Measurements from ENCODE around the gene TMEM87B. TPM values are rescaled to one million over a fixed set of nuclear protein-coding genes. Genes with fewer than 3 reads are reported as not detected.
A peak's percentile ranks its signal among the peaks of the same experiment; 100 is the strongest.
"Not testable (repeated sequence)": the region's sequence is repeated elsewhere in the genome, so short reads cannot be mapped to it uniquely, and the experiment has no call there.

TMEM87B gene
- total RNA-seq, 8 experiments from 2014 or later = 7.8 to 18.6 (median 15.5) TPM

GRCh38 chr2:112139661-112140204 is 84.7 kb downstream of the TMEM87B start:
- in situ Hi-C loops (cut with MboI; ENCODE audit: low pct_unique_long_range_greater_than_20kb in 2 of 9, low sequenced_read_pairs in 9 of 9, unreplicated experiment in 9 of 9); ATAC-seq (replicated peaks in 6 of 8); H3K27ac ChIP-seq; H3K4me1 ChIP-seq (replicated peaks in 1 of 2): not testable (repeated sequence)
- H3K4me3 ChIP-seq = peak overlapping the region in 4 of 5 donors; percentile 28 to 45 (median 36)
- no CpG with 5 or more reads among the region's 38 CpGs for WGBS, 10 experiments

- peak overlapping the region; percentile 22 to 45 (median 28) for H3K4me3 ChIP-seq
- ATAC-seq (replicated peaks in 6 of 8) = peak in 4 of 8 experiments; percentile 21 to 63 (median 60)
- peak overlapping the region; percentile 17 to 43 for H3K27ac ChIP-seq
- H3K4me1 ChIP-seq (replicated peaks in 1 of 2) = peaks cover 4 to 6% of the 10 kb centered on the region in 2 donors
- in situ Hi-C loops (cut with MboI; ENCODE audit: low pct_unique_long_range_greater_than_20kb in 2 of 9, low sequenced_read_pairs in 9 of 9, unreplicated experiment in 9 of 9) = no loop called here
- WGBS, 10 experiments = 0 to 37% (median 0%) methylated on average over 1 to 14 of the region's 30 CpGs; no CpG with 5 or more reads in 3 of the 10 experiments
These were observed 85.2 kb downstream of the TMEM87B start for GRCh38 chr2:112140205-112140802.

- WGBS, 10 experiments = 24 to 83% (median 48%) methylated on average over 1 to 13 of the region's 20 CpGs; no CpG with 5 or more reads in 1 of the 10 experiments
- Histone ChIP-seq H3K27ac (no peak overlapping the region), H3K4me1 (replicated peaks in 1 of 2) (peaks cover 4 to 6% of the 10 kb centered on the region in 2 donors), H3K4me3 (peak overlapping the region; percentile 22 to 45 (median 28))
- in situ Hi-C loops (cut with MboI; ENCODE audit: low pct_unique_long_range_greater_than_20kb in 2 of 9, low sequenced_read_pairs in 9 of 9, unreplicated experiment in 9 of 9) = no loop called here
- ATAC-seq (replicated peaks in 6 of 8) = no peak
These were observed 86.0 kb downstream of the TMEM87B start for GRCh38 chr2:112140899-112141625.

GRCh38 chr2:112141626-112142007 is 86.5 kb downstream of the TMEM87B start:
- peaks cover 4 to 6% of the 10 kb centered on the region in 2 donors for H3K4me1 ChIP-seq (replicated peaks in 1 of 2)
- WGBS, 10 experiments = 83 to 100% (median 95%) methylated on average over 1 to 4 of the region's 7 CpGs; no CpG with 5 or more reads in 4 of the 10 experiments
- no peak overlapping the region for H3K27ac ChIP-seq
- in situ Hi-C loops (cut with MboI; ENCODE audit: low pct_unique_long_range_greater_than_20kb in 2 of 9, low sequenced_read_pairs in 9 of 9, unreplicated experiment in 9 of 9) = no loop called here
- no peak overlapping the region for H3K4me3 ChIP-seq
- no peak for ATAC-seq (replicated peaks in 6 of 8)

- Histone ChIP-seq H3K27ac (no peak overlapping the region), H3K4me3 (no peak overlapping the region), H3K4me1 (replicated peaks in 1 of 2) (peaks cover 4 to 6% of the 10 kb centered on the region in 2 donors)
- in situ Hi-C loops (cut with MboI; ENCODE audit: low pct_unique_long_range_greater_than_20kb in 2 of 9, low sequenced_read_pairs in 9 of 9, unreplicated experiment in 9 of 9) = no loop called here
- WGBS, 10 experiments = 40 to 100% (median 66%) methylated on average over 1 to 4 of the region's 8 CpGs; no CpG with 5 or more reads in 7 of the 10 experiments
- ATAC-seq (replicated peaks in 6 of 8) = no peak
These were observed 87.5 kb downstream of the TMEM87B start for GRCh38 chr2:112142525-112143078.

GRCh38 chr2:112143150-112143549 is 88.1 kb downstream of the TMEM87B start:
- no peak for ATAC-seq (replicated peaks in 6 of 8)
- in situ Hi-C loops (cut with MboI; ENCODE audit: low pct_unique_long_range_greater_than_20kb in 2 of 9, low sequenced_read_pairs in 9 of 9, unreplicated experiment in 9 of 9) = no loop called here
- H3K4me3 ChIP-seq = no peak overlapping the region
- 20 to 100% (median 84%) methylated on average over 1 to 5 of the region's 5 CpGs; no CpG with 5 or more reads in 4 of the 10 experiments for WGBS, 10 experiments
- H3K4me1 ChIP-seq (replicated peaks in 1 of 2) = peaks cover 4 to 6% of the 10 kb centered on the region in 2 donors
- no peak overlapping the region for H3K27ac ChIP-seq

GRCh38 chr2:112144966-112145365 is 89.9 kb downstream of the TMEM87B start:
- in situ Hi-C loops (cut with MboI; ENCODE audit: low pct_unique_long_range_greater_than_20kb in 2 of 9, low sequenced_read_pairs in 9 of 9, unreplicated experiment in 9 of 9) = no loop called here
- Histone ChIP-seq H3K27ac (no peak overlapping the region), H3K4me3 (no peak overlapping the region), H3K4me1 (replicated peaks in 1 of 2) (peaks cover 4 to 6% of the 10 kb centered on the region in 2 donors)
- WGBS, 10 experiments = 11 to 96% (median 80%) methylated on average over 3 to 6 of the region's 6 CpGs; no CpG with 5 or more reads in 1 of the 10 experiments
- ATAC-seq (replicated peaks in 6 of 8) = peak in 1 of 8 experiments; percentile 40

GRCh38 chr2:112147382-112148168 is 92.5 kb downstream of the TMEM87B start:
- WGBS, 10 experiments = 11 to 100% (median 88%) methylated on average over 1 to 13 of the region's 17 CpGs
- Histone ChIP-seq H3K27ac (no peak overlapping the region), H3K4me1 (replicated peaks in 1 of 2) (peaks cover 0 to 4% of the 10 kb centered on the region in 2 donors), H3K4me3 (no peak overlapping the region)
- in situ Hi-C loops (cut with MboI; ENCODE audit: low pct_unique_long_range_greater_than_20kb in 2 of 9, low sequenced_read_pairs in 9 of 9, unreplicated experiment in 9 of 9) = no loop called here
- no peak for ATAC-seq (replicated peaks in 6 of 8)

- Histone ChIP-seq H3K4me1 (replicated peaks in 1 of 2) (peaks cover 0 to 4% of the 10 kb centered on the region in 2 donors), H3K27ac (no peak overlapping the region), H3K4me3 (no peak overlapping the region)
- ATAC-seq (replicated peaks in 6 of 8) = no peak
- in situ Hi-C loops (cut with MboI; ENCODE audit: low pct_unique_long_range_greater_than_20kb in 2 of 9, low sequenced_read_pairs in 9 of 9, unreplicated experiment in 9 of 9) = no loop called here
- WGBS, 10 experiments = 14 to 71% methylated on average over 1 of the region's 2 CpGs; no CpG with 5 or more reads in 8 of the 10 experiments
These were observed 93.4 kb downstream of the TMEM87B start for GRCh38 chr2:112148477-112148876.

- no peak overlapping the region for H3K4me3 ChIP-seq
- peaks cover 0 to 4% of the 10 kb centered on the region in 2 donors for H3K4me1 ChIP-seq (replicated peaks in 1 of 2)
- in situ Hi-C loops (cut with MboI; ENCODE audit: low pct_unique_long_range_greater_than_20kb in 2 of 9, low sequenced_read_pairs in 9 of 9, unreplicated experiment in 9 of 9) = no loop called here
- H3K27ac ChIP-seq = no peak overlapping the region
- WGBS, 10 experiments = 60 to 90% (median 80%) methylated on average over 1 to 2 of the region's 5 CpGs; no CpG with 5 or more reads in 7 of the 10 experiments
- no peak for ATAC-seq (replicated peaks in 6 of 8)
These were observed 94.1 kb downstream of the TMEM87B start for GRCh38 chr2:112149194-112149593.

- in situ Hi-C loops (cut with MboI; ENCODE audit: low pct_unique_long_range_greater_than_20kb in 2 of 9, low sequenced_read_pairs in 9 of 9, unreplicated experiment in 9 of 9) = no loop called here
- Histone ChIP-seq H3K4me1 (replicated peaks in 1 of 2) (peaks cover 0 to 4% of the 10 kb centered on the region in 2 donors), H3K27ac (no peak overlapping the region), H3K4me3 (no peak overlapping the region)
- no peak for ATAC-seq (replicated peaks in 6 of 8)
- WGBS, 10 experiments = 33 to 100% (median 90%) methylated on average over 1 to 6 of the region's 7 CpGs; no CpG with 5 or more reads in 3 of the 10 experiments
These were observed 94.9 kb downstream of the TMEM87B start for GRCh38 chr2:112149866-112150435.

GRCh38 chr2:112150447-112150846 is 95.4 kb downstream of the TMEM87B start:
- H3K27ac ChIP-seq = no peak overlapping the region
- no peak overlapping the region for H3K4me3 ChIP-seq
- peak in 6 of 8 experiments; percentile 24 to 97 (median 60) for ATAC-seq (replicated peaks in 6 of 8)
- in situ Hi-C loops (cut with MboI; ENCODE audit: low pct_unique_long_range_greater_than_20kb in 2 of 9, low sequenced_read_pairs in 9 of 9, unreplicated experiment in 9 of 9) = no loop called here
- 0 to 93% (median 49%) methylated on average over 1 to 5 of the region's 5 CpGs; no CpG with 5 or more reads in 2 of the 10 experiments for WGBS, 10 experiments
- peaks cover 0 to 4% of the 10 kb centered on the region in 2 donors for H3K4me1 ChIP-seq (replicated peaks in 1 of 2)
